ENCODE results near the gene KRTAP5-2.

Gene KRTAP5-2

GRCh38 chr11:1641096-1641495 is 43.0 kb upstream of the KRTAP5-2 start:
- TF ChIP-seq, protein P1, sequence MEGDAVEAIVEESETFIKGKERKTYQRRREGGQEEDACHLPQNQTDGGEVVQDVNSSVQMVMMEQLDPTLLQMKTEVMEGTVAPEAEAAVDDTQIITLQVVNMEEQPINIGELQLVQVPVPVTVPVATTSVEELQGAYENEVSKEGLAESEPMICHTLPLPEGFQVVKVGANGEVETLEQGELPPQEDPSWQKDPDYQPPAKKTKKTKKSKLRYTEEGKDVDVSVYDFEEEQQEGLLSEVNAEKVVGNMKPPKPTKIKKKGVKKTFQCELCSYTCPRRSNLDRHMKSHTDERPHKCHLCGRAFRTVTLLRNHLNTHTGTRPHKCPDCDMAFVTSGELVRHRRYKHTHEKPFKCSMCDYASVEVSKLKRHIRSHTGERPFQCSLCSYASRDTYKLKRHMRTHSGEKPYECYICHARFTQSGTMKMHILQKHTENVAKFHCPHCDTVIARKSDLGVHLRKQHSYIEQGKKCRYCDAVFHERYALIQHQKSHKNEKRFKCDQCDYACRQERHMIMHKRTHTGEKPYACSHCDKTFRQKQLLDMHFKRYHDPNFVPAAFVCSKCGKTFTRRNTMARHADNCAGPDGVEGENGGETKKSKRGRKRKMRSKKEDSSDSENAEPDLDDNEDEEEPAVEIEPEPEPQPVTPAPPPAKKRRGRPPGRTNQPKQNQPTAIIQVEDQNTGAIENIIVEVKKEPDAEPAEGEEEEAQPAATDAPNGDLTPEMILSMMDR (IDR thresholded peaks at IDR 0.05; ENCODE audit: unreplicated experiment in 3 of 3): no peak
- H3K4me1 Mint-ChIP-seq: no peaks in the 10 kb centered on the region
- no peaks in the 10 kb centered on the region for H3K9me3 Mint-ChIP-seq
- H3K27ac Mint-ChIP-seq: no peak overlapping the region
- H3K36me3 Mint-ChIP-seq (ENCODE audit: low read depth): no peaks in the 10 kb centered on the region
- no peak overlapping the region for H3K4me3 Mint-ChIP-seq
- H3K27me3 Mint-ChIP-seq (ENCODE audit: low read depth): peaks cover 30% of the 10 kb centered on the region

GRCh38 chr11:1640076-1640946 is 42.2 kb upstream of the KRTAP5-2 start:
- Mint-ChIP-seq H3K36me3 (ENCODE audit: low read depth) (no peaks in the 10 kb centered on the region), H3K27me3 (ENCODE audit: low read depth) (peaks cover 30% of the 10 kb centered on the region), H3K9me3 (no peaks in the 10 kb centered on the region), H3K4me1 (no peaks in the 10 kb centered on the region), H3K27ac (no peak overlapping the region), H3K4me3 (no peak overlapping the region)
- TF ChIP-seq, protein P1 (IDR thresholded peaks at IDR 0.05; ENCODE audit: unreplicated experiment in 3 of 3): peak; percentile 70 to 80 (median 77)

- H3K27me3 Mint-ChIP-seq (ENCODE audit: low read depth): peaks cover 32% of the 10 kb centered on the region
- H3K27ac Mint-ChIP-seq: no peak overlapping the region
- H3K4me3 Mint-ChIP-seq: no peak overlapping the region
- H3K4me1 Mint-ChIP-seq: no peaks in the 10 kb centered on the region
- TF ChIP-seq, protein P1 (IDR thresholded peaks at IDR 0.05; ENCODE audit: unreplicated experiment in 3 of 3): no peak
- no peaks in the 10 kb centered on the region for H3K9me3 Mint-ChIP-seq
- no peaks in the 10 kb centered on the region for H3K36me3 Mint-ChIP-seq (ENCODE audit: low read depth)
Measured at GRCh38 chr11:1639666-1640065, 41.6 kb upstream of the KRTAP5-2 start.

GRCh38 chr11:1639102-1639620 is 41.1 kb upstream of the KRTAP5-2 start:
- Mint-ChIP-seq H3K9me3 (no peaks in the 10 kb centered on the region), H3K4me3 (no peak overlapping the region), H3K36me3 (ENCODE audit: low read depth) (no peaks in the 10 kb centered on the region), H3K4me1 (no peaks in the 10 kb centered on the region), H3K27me3 (ENCODE audit: low read depth) (peaks cover 35% of the 10 kb centered on the region), H3K27ac (no peak overlapping the region)
- TF ChIP-seq, protein P1 (IDR thresholded peaks at IDR 0.05; ENCODE audit: unreplicated experiment in 3 of 3): no peak

DNA sequence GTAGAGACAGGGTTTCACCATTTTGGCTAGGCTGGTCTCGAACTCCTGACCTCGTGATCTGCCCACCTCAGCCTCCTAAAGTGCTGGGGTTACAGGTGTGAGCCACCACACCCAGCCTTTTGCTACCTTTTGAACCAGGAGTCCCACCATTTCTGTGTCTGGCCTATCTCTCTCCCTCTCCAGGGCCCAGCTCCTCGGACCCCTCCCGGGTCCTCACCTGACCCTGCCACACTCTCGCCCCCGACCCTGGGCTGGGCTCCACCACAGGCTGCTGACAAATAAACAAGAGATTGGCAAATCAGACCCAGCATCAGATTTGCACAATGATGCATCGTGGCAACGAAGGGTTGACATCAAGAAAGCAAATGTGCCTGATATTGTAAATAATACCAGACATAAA is 40.2 kb upstream of the KRTAP5-2 start:
- H3K36me3 Mint-ChIP-seq (ENCODE audit: low read depth): no peaks in the 10 kb centered on the region
- no peak overlapping the region for H3K27ac Mint-ChIP-seq
- H3K4me1 Mint-ChIP-seq: no peaks in the 10 kb centered on the region
- TF ChIP-seq, protein P1 (IDR thresholded peaks at IDR 0.05; ENCODE audit: unreplicated experiment in 3 of 3): no peak
- no peak overlapping the region for H3K4me3 Mint-ChIP-seq
- peaks cover 40% of the 10 kb centered on the region for H3K27me3 Mint-ChIP-seq (ENCODE audit: low read depth)
- no peaks in the 10 kb centered on the region for H3K9me3 Mint-ChIP-seq

Measured in nephron (organoid).